C4-2B (cell line): ENCODE results near the gene ADSS1.

Experiments
- H3K27ac ChIP-seq: fragments of 450-650 bp; 2 replicates; pipeline ENCODE4 v1.5.1; 2017
- CTCF ChIP-seq: fragments of 450-650 bp; conservative IDR thresholded peaks from 2 replicates; pipeline ENCODE4 v1.5.1; 2017; ENCODE audit warnings: mild to moderate bottlenecking
- ZFX ChIP-seq: fragments of 450-650 bp; IDR thresholded peaks from 2 replicates; pipeline ENCODE4 v1.6.1; 2017

Gene ADSS1

GRCh38 chr14:104697892-104698583 is 26.0 kb upstream of the ADSS1 start:
- no peak overlapping the region for H3K27ac ChIP-seq
- TF ChIP-seq CTCF (no peak), ZFX (no peak)

GRCh38 chr14:104698688-104699425 is 25.2 kb upstream of the ADSS1 start:
- H3K27ac ChIP-seq: no peak overlapping the region
- TF ChIP-seq ZFX (no peak), CTCF (no peak)

DNA sequence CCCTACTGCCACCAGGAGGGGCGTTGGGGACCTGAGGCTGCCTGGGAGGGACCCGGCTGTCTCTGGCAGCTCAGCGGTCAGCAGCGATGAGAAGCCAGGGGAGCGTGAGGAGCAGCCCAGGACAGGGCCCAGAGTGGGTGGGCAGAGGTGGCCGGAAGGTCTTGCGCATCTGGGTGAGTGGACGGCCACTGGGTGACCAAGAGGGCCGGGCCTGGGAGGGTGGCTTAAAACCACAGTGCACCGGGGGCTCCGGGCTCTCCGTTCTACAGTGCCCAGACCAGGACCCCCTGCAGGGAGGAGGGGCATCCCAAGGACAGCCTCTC is 24.6 kb upstream of the ADSS1 start:
- no peak for TF ChIP-seq ZFX
- TF ChIP-seq CTCF: no peak

DNA sequence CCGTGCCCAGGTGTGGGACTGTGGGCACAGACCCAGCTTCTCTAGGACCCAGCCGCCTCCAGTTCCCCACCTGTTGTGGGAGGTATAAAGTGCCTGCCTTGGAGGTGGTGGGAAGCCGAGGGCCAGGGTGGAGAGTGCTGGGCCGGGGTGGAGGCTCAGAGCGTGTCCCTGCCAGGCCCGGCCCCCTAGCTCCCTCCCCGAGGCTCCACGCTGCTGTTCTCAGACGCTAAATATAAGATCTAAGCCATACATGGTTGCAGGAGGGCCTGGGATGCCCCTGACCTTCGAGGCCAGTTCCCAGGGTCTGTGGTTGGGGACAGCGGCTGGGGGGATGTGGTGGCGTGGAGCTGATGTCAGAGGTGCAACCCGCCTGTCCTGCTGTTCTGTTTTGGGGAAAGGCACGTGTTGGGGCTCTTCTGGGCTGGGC is 23.8 kb upstream of the ADSS1 start:
- TF ChIP-seq ZFX: no peak
- TF ChIP-seq CTCF: no peak
- H3K27ac ChIP-seq: no peak overlapping the region

More for the DNA sequence above, 24.6 kb upstream of the ADSS1 start:
- no peak overlapping the region for H3K27ac ChIP-seq

DNA sequence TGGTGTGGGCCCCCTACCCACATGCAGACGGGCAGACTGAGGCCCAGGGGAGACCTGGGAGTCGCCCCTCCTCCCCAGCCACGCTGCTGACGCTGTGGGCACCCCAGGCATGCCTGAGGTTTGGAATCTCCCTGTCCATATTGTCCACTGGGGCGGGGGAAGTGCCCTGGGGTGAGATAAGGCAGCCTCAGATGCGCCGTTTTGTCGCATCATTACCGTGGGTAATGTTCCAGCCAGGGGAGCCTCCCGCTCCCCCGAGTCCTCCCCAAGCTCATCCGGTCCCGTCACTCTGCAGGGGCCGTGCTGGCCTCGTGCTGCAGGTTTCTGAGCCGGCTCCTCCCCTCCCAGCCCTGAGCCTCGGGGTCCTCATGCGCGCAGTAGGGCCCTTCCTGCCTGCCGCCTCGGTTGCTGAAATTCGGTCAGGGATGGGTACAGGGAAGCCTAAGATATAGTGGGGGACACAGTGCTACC is 23.2 kb upstream of the ADSS1 start:
- no peak overlapping the region for H3K27ac ChIP-seq
- TF ChIP-seq CTCF (no peak), ZFX (no peak)

GRCh38 chr14:104701383-104702076 is 22.5 kb upstream of the ADSS1 start:
- no peak for TF ChIP-seq CTCF
- no peak overlapping the region for H3K27ac ChIP-seq

DNA sequence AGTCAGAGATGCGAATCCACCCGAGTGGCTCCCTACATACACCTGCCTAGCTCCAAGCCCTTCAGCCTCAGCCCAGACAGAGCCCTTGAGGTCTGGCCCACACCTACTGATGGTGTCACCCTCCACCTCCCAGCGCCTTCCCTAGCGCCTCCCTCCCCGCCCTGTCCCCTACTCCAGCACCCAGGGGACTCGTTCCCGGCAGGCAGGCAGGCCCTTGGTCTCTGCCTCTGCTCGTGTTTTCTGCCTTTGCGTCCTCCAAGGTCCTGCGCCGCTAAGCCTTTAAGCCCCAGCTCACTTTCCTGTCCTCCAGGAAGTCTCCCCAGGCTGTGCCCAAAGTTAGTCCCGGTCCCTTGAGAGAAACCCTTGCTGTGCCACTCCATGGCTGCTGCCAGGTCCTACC is 21.9 kb upstream of the ADSS1 start:
- no peak overlapping the region for H3K27ac ChIP-seq
- TF ChIP-seq ZFX (no peak), CTCF (no peak)
